ENCODE data around the gene PGR. TPM values are rescaled to one million over a fixed set of nuclear protein-coding genes. Genes with fewer than 3 reads are reported as not detected.
"Not testable (repeated sequence)": the region's sequence is repeated elsewhere in the genome, so short reads cannot be mapped to it uniquely, and the experiment has no call there.

PGR gene
- total RNA-seq, 3 donors from 2014 or later: 0.03 to 0.05 TPM; not detected in 1

DNA sequence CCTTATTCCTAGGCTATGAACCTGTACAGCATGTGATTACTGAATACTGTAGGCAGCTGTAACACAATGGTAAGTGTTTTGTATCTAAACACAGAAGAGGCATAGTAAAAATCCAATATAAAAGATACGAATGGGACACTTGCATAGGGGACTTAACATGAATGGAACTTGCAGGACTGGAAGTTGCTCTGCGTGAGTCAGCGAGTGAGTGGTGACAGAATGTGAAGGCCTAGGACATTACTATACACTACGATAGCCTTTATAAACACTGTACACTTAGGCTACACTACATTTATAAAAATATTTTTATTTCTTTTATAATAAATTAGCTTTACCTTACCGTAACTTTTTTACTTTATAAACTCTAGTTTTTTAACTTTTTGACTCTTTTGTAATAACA is 81.1 kb downstream of the PGR start:
- no peaks in the 10 kb centered on the region for H3K36me3 Mint-ChIP-seq (ENCODE audit: insufficient read depth)
- no peak overlapping the region for H3K4me3 Mint-ChIP-seq
- no peak for DNase-seq
- H3K27me3 Mint-ChIP-seq (ENCODE audit: low read depth): no peaks in the 10 kb centered on the region
- no peak for ATAC-seq
- peaks cover 18% of the 10 kb centered on the region for H3K9me3 Mint-ChIP-seq
- no peaks in the 10 kb centered on the region for H3K4me1 Mint-ChIP-seq (ENCODE audit: low read depth)

GRCh38 chr11:101046947-101047346 is 82.7 kb downstream of the PGR start:
- ATAC-seq (no peak), DNase-seq (no peak)
- H3K4me1 Mint-ChIP-seq (ENCODE audit: low read depth): no peaks in the 10 kb centered on the region
- no peaks in the 10 kb centered on the region for H3K27me3 Mint-ChIP-seq (ENCODE audit: low read depth)
- peaks cover 14% of the 10 kb centered on the region for H3K9me3 Mint-ChIP-seq
- H3K4me3 Mint-ChIP-seq: no peak overlapping the region
- no peaks in the 10 kb centered on the region for H3K36me3 Mint-ChIP-seq (ENCODE audit: insufficient read depth)

DNA sequence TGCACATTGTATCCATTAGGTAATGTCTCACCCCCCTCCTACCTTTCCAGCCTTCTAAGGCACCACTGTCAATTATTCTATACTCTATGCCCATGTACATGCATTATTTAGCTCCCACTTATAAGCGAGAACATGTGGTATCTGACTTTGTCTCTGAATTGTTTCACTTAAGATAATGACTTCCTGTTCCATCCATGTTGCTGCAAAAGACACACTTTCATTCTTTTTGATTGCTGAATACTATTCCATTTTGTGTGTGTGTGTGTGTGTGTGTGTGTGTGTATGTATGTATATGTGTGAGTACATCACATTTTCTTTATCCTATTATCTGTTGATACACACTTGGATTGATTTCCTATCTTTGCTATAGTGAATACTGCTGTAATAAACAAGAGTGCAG is 84.2 kb downstream of the PGR start:
- H3K27me3 Mint-ChIP-seq (ENCODE audit: low read depth): no peaks in the 10 kb centered on the region
- ATAC-seq: no peak

DNA sequence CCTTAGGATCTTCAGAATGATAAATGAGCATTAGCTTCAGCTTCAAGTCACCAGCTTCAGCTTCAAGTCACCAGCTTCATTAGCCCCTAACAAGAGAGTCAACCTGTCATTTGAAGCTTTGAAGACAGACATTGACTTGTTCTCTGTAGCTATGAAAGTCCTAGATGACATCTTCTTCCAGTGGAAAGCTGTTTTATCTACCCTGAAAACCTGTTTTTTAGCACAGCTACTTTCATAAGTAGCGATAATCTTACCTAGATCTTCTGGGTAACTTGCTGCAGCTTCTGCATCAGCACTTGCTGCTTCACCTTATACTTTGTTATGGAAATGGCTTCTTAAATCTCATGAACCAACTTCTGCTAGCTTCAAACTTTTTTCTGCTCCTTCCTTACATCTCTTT is 85.7 kb downstream of the PGR start:
- Mint-ChIP-seq H3K27me3 (ENCODE audit: low read depth) (no peaks in the 10 kb centered on the region), H3K36me3 (ENCODE audit: insufficient read depth) (no peaks in the 10 kb centered on the region), H3K4me3 (no peak overlapping the region), H3K4me1 (ENCODE audit: low read depth) (no peaks in the 10 kb centered on the region), H3K9me3 (peaks cover 10% of the 10 kb centered on the region)
- no peak for ATAC-seq
- no peak for DNase-seq

More for the DNA sequence above, 84.2 kb downstream of the PGR start:
- Mint-ChIP-seq H3K36me3 (ENCODE audit: insufficient read depth) (no peaks in the 10 kb centered on the region), H3K4me3 (no peak overlapping the region), H3K9me3 (peaks cover 10% of the 10 kb centered on the region), H3K4me1 (ENCODE audit: low read depth) (no peaks in the 10 kb centered on the region)
- DNase-seq: no peak

DNA sequence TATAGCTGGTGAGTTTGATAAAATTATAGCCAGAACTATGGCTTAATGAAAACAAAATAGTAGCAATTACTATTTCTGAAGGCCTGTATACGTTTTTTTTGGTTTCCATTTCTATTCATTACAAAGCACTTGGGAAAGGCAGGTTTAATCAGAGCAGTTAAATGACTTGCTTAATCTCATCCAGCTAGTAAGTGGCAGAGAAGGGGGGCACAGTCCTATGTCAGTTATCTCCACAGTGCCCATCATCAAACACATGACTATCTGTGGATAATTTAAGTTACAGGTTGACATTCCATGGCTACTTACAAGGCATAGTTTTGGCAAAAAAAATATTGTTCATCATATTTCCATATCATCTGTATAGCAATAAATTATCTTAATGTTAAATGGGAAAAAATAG is 93.7 kb downstream of the PGR start:
- Mint-ChIP-seq H3K4me3 (no peak overlapping the region), H3K27me3 (ENCODE audit: low read depth) (no peaks in the 10 kb centered on the region), H3K36me3 (ENCODE audit: insufficient read depth) (no peaks in the 10 kb centered on the region), H3K4me1 (ENCODE audit: low read depth) (no peaks in the 10 kb centered on the region), H3K9me3 (peaks cover 5% of the 10 kb centered on the region)
- no peak for DNase-seq
- ATAC-seq: no peak

- no peak for DNase-seq
- no peaks in the 10 kb centered on the region for H3K36me3 Mint-ChIP-seq (ENCODE audit: insufficient read depth)
- H3K4me1 Mint-ChIP-seq (ENCODE audit: low read depth): no peaks in the 10 kb centered on the region
- no peak for ATAC-seq
- H3K27me3 Mint-ChIP-seq (ENCODE audit: low read depth): no peaks in the 10 kb centered on the region
- H3K4me3 Mint-ChIP-seq: no peak overlapping the region
- H3K9me3 Mint-ChIP-seq: peaks cover 11% of the 10 kb centered on the region
Measured at GRCh38 chr11:101034076-101034475, 95.5 kb downstream of the PGR start.

DNA sequence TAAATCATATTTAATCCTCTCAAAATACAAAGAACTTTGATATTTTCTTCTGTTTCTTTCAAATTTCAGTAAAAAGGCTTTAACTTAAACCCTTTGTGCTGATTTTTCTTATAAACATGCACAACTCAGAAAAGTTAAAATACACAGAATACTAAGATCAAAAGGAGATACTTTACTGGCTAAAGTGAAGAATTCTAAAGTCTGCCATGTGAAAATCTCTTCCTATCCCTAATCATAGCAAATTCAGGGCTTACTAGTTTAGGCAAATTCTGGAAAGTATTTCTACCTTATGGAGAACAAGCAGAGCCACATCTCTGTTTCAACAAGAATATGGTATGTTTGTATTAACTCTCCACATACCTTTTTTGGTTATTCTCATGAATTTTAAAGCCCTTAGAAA is 96.6 kb downstream of the PGR start:
- Mint-ChIP-seq H3K27me3 (ENCODE audit: low read depth) (no peaks in the 10 kb centered on the region), H3K4me1 (ENCODE audit: low read depth) (no peaks in the 10 kb centered on the region), H3K36me3 (ENCODE audit: insufficient read depth) (no peaks in the 10 kb centered on the region), H3K9me3 (peaks cover 11% of the 10 kb centered on the region), H3K4me3 (no peak overlapping the region)
- DNase-seq (no peak), ATAC-seq (no peak)

- no peak for ATAC-seq
- Mint-ChIP-seq H3K4me3 (no peak overlapping the region), H3K27me3 (ENCODE audit: low read depth) (no peaks in the 10 kb centered on the region), H3K4me1 (ENCODE audit: low read depth) (no peaks in the 10 kb centered on the region), H3K36me3 (ENCODE audit: insufficient read depth) (no peaks in the 10 kb centered on the region), H3K9me3 (peaks cover 11% of the 10 kb centered on the region)
- no peak for DNase-seq
Measured at GRCh38 chr11:101031713-101032112, 97.9 kb downstream of the PGR start.

DNA sequence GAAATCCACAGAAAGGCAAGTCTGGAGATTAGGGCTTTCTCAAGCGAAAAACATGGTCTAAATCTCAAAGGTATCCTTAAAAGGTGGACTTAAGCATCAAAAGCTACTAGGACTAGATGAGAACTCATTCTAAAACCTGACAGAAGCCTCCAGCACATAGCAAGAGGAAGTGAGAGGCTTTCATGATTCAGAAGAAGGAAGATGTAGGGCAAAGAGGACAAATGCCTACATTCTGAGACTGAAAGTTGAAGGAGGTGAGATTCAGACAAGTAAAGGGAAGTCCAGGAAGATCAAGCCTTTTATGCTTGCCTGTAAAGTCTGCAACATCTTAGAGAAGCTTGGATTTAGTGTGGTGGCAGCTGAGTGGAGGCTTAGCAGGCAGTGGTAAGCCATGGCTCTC is 98.9 kb downstream of the PGR start:
- DNase-seq: no peak
- Mint-ChIP-seq H3K4me3 (no peak overlapping the region), H3K9me3 (peaks cover 11% of the 10 kb centered on the region), H3K27me3 (ENCODE audit: low read depth) (no peaks in the 10 kb centered on the region), H3K36me3 (ENCODE audit: insufficient read depth) (no peaks in the 10 kb centered on the region), H3K4me1 (ENCODE audit: low read depth) (no peaks in the 10 kb centered on the region)
- no peak for ATAC-seq

DNA sequence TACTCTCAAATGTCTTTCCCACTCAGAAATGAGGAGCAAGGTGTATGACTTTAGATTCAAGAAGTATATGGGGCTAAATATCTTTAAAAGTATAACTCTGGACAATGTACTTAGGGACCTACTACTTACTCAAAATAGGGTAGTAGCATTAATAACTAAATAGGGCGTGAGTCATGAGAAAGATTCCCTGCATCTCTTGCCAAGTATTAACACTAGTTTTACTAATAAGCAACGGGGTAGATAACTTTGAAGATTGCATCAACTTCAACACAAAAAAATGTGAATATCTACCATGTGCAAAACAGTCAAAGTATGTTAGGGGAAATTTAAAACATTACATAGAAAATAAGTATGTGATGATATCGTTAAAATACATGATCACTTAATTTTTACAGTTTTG is 99.6 kb downstream of the PGR start:
- Mint-ChIP-seq H3K36me3 (ENCODE audit: insufficient read depth) (no peaks in the 10 kb centered on the region), H3K9me3 (peaks cover 11% of the 10 kb centered on the region), H3K4me3 (no peak overlapping the region), H3K4me1 (ENCODE audit: low read depth) (no peaks in the 10 kb centered on the region), H3K27me3 (ENCODE audit: low read depth) (no peaks in the 10 kb centered on the region)
- DNase-seq (no peak), ATAC-seq (no peak)

GRCh38 chr11:101028644-101029043 is 101.0 kb downstream of the PGR start:
- peaks cover 11% of the 10 kb centered on the region for H3K9me3 Mint-ChIP-seq
- no peak overlapping the region for H3K4me3 Mint-ChIP-seq
- H3K36me3 Mint-ChIP-seq (ENCODE audit: insufficient read depth): no peaks in the 10 kb centered on the region
- H3K27me3 Mint-ChIP-seq (ENCODE audit: low read depth): no peaks in the 10 kb centered on the region
- H3K4me1 Mint-ChIP-seq (ENCODE audit: low read depth): no peaks in the 10 kb centered on the region
- ATAC-seq: no peak
- DNase-seq: no peak

- H3K4me1 Mint-ChIP-seq (ENCODE audit: low read depth): no peaks in the 10 kb centered on the region
Measured at GRCh38 chr11:101022256-101022655, 107.4 kb downstream of the PGR start.

GRCh38 chr11:101019870-101020269 is 109.7 kb downstream of the PGR start:
- no peak overlapping the region for H3K4me3 Mint-ChIP-seq
- no peaks in the 10 kb centered on the region for H3K4me1 Mint-ChIP-seq (ENCODE audit: low read depth)
- H3K27me3 Mint-ChIP-seq (ENCODE audit: low read depth): no peaks in the 10 kb centered on the region
- DNase-seq (no peak), ATAC-seq (no peak)
- no peaks in the 10 kb centered on the region for H3K9me3 Mint-ChIP-seq
- H3K36me3 Mint-ChIP-seq (ENCODE audit: insufficient read depth): no peaks in the 10 kb centered on the region

More at GRCh38 chr11:101022256-101022655, 107.4 kb downstream of the PGR start:
- DNase-seq (no peak), ATAC-seq (no peak)
- no peaks in the 10 kb centered on the region for H3K27me3 Mint-ChIP-seq (ENCODE audit: low read depth)
- H3K36me3 Mint-ChIP-seq (ENCODE audit: insufficient read depth): no peaks in the 10 kb centered on the region
- H3K4me3 Mint-ChIP-seq: no peak overlapping the region
- H3K9me3 Mint-ChIP-seq: no peaks in the 10 kb centered on the region

- no peak for ATAC-seq
- DNase-seq: no peak
- no peaks in the 10 kb centered on the region for H3K4me1 Mint-ChIP-seq (ENCODE audit: low read depth)
- peaks cover 9% of the 10 kb centered on the region for H3K9me3 Mint-ChIP-seq
- no peak overlapping the region for H3K4me3 Mint-ChIP-seq
- H3K36me3 Mint-ChIP-seq (ENCODE audit: insufficient read depth): no peaks in the 10 kb centered on the region
- H3K27me3 Mint-ChIP-seq (ENCODE audit: low read depth): no peaks in the 10 kb centered on the region
Measured at GRCh38 chr11:101014600-101015285, 114.9 kb downstream of the PGR start.

DNA sequence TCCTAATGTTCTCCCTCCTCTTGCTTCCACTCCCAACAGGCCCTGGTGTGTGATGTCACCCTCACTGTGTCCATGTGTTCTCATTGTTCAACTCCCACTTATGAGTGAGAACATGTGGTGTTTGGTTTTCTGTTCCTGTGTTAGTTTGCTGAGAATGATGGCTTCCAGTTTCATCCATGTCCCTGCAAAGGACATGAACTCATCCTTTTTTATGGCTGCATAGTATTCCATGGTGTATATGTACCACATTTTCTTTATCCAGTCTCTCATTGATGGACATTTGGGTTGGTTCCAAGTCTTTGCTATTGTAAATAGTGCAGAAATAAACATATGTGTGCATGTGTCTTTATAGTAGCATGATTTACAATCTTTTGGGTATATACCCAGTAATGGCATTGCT is 115.9 kb downstream of the PGR start:
- not testable (repeated sequence) for ATAC-seq; H3K4me1 Mint-ChIP-seq (ENCODE audit: low read depth); H3K27me3 Mint-ChIP-seq (ENCODE audit: low read depth); H3K4me3 Mint-ChIP-seq; H3K36me3 Mint-ChIP-seq (ENCODE audit: insufficient read depth); DNase-seq; H3K9me3 Mint-ChIP-seq

- Mint-ChIP-seq H3K4me1 (ENCODE audit: low read depth) (peaks cover 2% of the 10 kb centered on the region), H3K9me3 (peaks cover 12% of the 10 kb centered on the region), H3K27me3 (ENCODE audit: low read depth) (no peaks in the 10 kb centered on the region), H3K36me3 (ENCODE audit: insufficient read depth) (no peaks in the 10 kb centered on the region), H3K4me3 (no peak overlapping the region)
- ATAC-seq: no peak
- no peak for DNase-seq
Measured at GRCh38 chr11:101011881-101012280, 117.7 kb downstream of the PGR start.
